IPS DF 6.9 (cell line): ENCODE measurements around the gene RGS1.

ENCODE experiments used
- DNase-seq: peaks from one replicate; pipeline ENCODE4 v3.0.0-alpha.2; 2013; ENCODE audit warnings: low read depth, low spot score
- H3K27ac ChIP-seq: one replicate; pipeline ENCODE4 v1.5.1; 2013; ENCODE audit warnings: low read length, control low read depth
- H3K27me3 ChIP-seq: 2 replicates; pipeline ENCODE4 v1.6.1; 2013; ENCODE audit warnings: mild to moderate bottlenecking, low read length; ENCODE audit not compliant: control insufficient read depth, insufficient read depth
- H3K36me3 ChIP-seq: 2 replicates; pipeline ENCODE4 v1.6.1; 2013; ENCODE audit warnings: low read length; ENCODE audit not compliant: control insufficient read depth, insufficient read depth
- H3K4me1 ChIP-seq: 2 replicates; pipeline ENCODE4 v1.6.1; 2013; ENCODE audit warnings: low read length; ENCODE audit not compliant: control insufficient read depth, insufficient read depth
- H3K4me3 ChIP-seq: 2 replicates; pipeline ENCODE4 v1.5.1; 2013; ENCODE audit warnings: mild to moderate bottlenecking, low read length
- H3K9me3 ChIP-seq: 2 replicates; pipeline ENCODE4 v1.6.1; 2013; ENCODE audit warnings: low read length, inconsistent platforms; ENCODE audit not compliant: control insufficient read depth, insufficient read depth
- WGBS: extraction: QIAGEN DNeasy Blood & Tissue Kit; methylation state at CpG from one replicate; pipeline ENCODE4 v1.1.7; 2013; ENCODE audit warnings: mixed read lengths, missing lambda C conversion rate; ENCODE audit not compliant: insufficient read length, insufficient coverage; 5-methylcytosine and 5-hydroxymethylcytosine counted together

RGS1 gene

DNA sequence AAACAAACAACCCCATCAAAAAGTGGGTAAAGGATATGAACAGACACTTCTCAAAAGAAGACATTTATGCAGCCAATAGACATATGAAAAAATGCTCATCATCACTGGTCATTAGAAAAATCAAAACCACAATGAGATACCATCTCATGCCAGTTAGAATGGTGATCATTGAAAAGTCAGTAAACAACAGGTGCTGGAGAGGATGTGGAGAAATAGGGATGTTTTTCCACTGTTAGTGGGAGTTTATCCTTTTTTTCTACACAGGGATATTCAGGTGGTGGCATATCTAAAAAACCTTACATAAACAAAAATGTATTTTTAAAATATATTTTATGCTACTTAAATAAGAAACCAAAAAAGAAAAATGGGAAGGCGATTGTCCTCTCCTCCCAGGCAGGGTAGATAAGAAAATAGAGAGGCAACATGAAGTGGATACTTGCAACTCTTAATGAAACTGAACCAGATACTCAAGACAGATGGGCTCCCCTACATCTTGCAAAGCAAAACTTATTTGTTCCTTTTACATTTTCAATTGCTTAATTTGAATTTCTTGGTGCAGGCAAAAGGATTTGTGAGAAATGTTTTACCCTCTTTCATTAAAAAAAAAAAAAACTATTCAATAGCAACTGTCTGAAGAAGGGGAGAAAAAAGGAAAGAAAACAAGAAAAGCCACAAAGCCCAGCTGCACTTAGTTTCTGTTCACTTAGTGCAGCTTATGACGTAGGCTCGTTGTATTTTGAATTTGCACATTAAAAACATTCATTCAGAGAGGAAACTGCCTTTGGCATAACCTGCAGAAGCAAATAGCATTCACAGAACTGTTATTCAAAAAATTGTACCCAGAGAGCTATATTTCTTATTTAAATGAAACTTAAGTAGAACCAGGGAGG lies 36.9 kb upstream of the RGS1 start:
- Histone ChIP-seq H3K4me1 (no peaks in the 10 kb centered on the region; the same call in 1 of the 2 replicates), H3K36me3 (no peaks in the 10 kb centered on the region)
- WGBS = no CpG with 5 or more reads among the region's 3 CpGs

DNA sequence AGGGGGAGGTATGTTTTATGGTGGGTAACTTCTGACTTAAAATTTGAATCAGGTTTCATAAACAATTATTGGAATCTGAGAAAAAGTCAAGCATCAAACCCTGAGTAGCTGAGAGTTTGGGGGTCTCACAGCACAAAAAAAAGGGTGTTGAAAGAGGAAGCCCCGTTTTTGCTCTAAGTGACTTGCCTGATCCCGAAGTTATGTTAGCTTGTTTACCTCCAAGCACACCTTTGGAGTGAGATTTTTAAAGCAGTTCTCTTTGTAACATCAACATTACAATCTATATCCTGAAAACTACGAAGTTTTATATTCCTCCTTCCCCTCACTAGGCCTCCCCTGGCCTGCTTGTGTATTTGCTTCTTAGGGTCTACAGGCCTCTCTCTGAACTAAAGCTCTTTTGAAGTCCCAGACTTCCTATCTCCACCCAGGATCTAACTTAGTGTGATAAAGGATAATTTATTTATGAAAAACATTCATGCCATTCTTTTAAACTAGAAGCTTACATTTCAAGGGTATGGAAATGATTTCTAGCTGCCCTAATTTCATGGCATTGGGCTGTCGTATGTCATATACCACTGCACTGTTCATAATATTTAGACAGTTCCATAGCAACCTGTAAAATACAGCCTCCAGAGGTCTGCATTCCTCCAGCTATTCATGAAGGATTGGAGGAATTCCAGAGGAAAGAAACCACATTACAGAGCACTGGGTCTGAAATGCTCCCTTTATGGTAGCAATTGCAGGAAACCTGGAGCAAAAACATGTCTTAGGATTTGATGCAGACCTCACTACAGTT lies 36.1 kb upstream of the RGS1 start:
- Histone ChIP-seq H3K4me1 (no peaks in the 10 kb centered on the region; the same call in 1 of the 2 replicates), H3K4me3 (no peak overlapping the region), H3K9me3 (no peaks in the 10 kb centered on the region), H3K36me3 (no peaks in the 10 kb centered on the region), H3K27me3 (no peaks in the 10 kb centered on the region), H3K27ac (no peak overlapping the region)
- WGBS = no CpG with 5 or more reads among the region's 4 CpGs
- no peak for DNase-seq

More for the DNA sequence above, 36.9 kb upstream of the RGS1 start:
- Histone ChIP-seq H3K9me3 (no peaks in the 10 kb centered on the region), H3K27ac (no peak overlapping the region), H3K4me3 (no peak overlapping the region), H3K27me3 (no peaks in the 10 kb centered on the region)
- DNase-seq = no peak

DNA sequence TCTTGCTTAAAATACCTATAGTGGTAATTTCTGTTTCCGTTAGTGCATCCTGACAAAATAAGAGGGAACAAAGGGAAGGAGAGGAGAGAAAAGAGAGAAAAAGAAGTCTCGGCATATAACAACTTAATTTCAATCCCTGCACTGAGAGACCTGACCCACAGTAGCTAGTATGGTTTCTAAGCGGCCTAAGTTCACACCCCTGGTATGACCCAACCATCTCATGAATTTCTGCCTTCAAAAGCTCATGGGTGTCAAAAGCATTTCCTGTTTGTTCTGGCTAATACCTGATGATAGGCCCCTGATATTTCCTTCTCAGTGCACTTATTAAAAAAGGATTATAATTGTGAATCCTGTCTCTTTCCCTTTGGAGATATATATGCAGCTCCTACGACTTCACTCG lies 32.1 kb upstream of the RGS1 start:
- no peaks in the 10 kb centered on the region for H3K36me3 ChIP-seq
- H3K9me3 ChIP-seq = no peaks in the 10 kb centered on the region
- no peak for DNase-seq
- WGBS = no CpG with 5 or more reads among the region's 5 CpGs
- no peaks in the 10 kb centered on the region for H3K27me3 ChIP-seq
- H3K4me1 ChIP-seq = no peaks in the 10 kb centered on the region; the same call in 1 of the 2 replicates
- no peak overlapping the region for H3K4me3 ChIP-seq
- no peak overlapping the region for H3K27ac ChIP-seq

DNA sequence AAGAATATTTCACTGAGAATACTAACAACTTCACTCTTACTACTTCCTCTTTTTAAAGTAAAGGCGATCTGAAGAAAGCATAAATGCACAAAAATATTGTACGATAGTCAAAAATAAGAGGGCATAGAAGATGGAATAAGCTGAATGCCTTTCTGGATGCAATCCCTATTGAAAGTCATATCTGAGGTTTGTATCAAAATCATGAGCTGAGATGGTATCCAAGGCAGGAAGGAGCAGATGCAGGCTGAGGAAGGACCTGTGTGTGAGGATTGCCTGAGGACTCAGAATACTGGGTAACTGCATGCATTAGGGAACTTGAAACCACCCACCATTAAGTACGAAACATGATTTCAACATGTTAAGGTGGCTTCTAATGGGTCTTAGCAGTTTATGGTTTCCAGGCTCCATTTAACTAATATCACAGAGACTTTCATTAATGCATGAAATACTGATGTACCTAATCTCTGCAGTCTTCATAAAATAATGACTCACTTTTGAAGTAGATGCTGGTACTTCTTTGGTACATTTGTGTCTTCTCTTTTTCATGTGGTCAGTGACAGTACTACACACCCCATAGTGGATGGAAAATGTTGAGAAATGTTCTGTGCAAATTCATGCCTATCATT lies 29.6 kb upstream of the RGS1 start:
- no peaks in the 10 kb centered on the region for H3K36me3 ChIP-seq
- no peaks in the 10 kb centered on the region for H3K4me1 ChIP-seq
- no peaks in the 10 kb centered on the region for H3K27me3 ChIP-seq
- H3K9me3 ChIP-seq = no peaks in the 10 kb centered on the region
- no peak overlapping the region for H3K4me3 ChIP-seq
- DNase-seq = no peak
- H3K27ac ChIP-seq = no peak overlapping the region
- WGBS = no CpG with 5 or more reads among the region's 3 CpGs

DNA sequence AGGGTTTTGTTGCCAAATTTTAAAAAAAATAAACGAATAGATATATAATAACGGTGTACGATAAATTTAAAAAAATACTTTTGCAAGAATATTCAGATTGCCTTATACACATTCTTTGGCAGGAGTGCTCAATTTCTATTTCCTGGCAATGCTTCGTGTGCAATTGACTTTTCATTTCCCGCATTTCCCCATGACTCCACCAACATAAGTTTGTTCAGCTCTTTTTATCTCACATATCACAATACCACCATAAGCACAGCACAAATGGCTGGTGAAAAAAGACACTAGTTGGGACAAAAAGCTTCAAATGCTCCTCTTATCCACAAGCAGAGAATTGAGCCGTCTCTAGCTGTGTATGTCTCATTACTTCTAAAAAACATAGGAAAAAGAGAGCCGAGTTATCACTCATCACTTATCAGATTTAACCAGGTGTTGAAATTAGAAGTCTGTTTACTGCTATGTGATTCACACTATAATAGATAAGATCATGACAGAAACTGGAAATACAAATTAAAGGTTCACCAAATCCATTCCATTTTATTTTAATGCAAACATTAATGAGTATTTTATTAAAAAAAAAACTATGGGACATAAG lies 28.9 kb upstream of the RGS1 start:
- Histone ChIP-seq H3K27me3 (no peaks in the 10 kb centered on the region), H3K4me3 (no peak overlapping the region), H3K4me1 (no peaks in the 10 kb centered on the region), H3K9me3 (no peaks in the 10 kb centered on the region), H3K27ac (no peak overlapping the region), H3K36me3 (no peaks in the 10 kb centered on the region)
- WGBS = 100% methylated on average over 3 of the region's 7 CpGs
- no peak for DNase-seq

GRCh38 chr1:192547501-192547900 lies 28.1 kb upstream of the RGS1 start:
- Histone ChIP-seq H3K9me3 (no peaks in the 10 kb centered on the region), H3K27me3 (no peaks in the 10 kb centered on the region), H3K27ac (no peak overlapping the region), H3K36me3 (no peaks in the 10 kb centered on the region), H3K4me1 (no peaks in the 10 kb centered on the region), H3K4me3 (no peak overlapping the region)
- DNase-seq = no peak
- no CpG with 5 or more reads among the region's 2 CpGs for WGBS

DNA sequence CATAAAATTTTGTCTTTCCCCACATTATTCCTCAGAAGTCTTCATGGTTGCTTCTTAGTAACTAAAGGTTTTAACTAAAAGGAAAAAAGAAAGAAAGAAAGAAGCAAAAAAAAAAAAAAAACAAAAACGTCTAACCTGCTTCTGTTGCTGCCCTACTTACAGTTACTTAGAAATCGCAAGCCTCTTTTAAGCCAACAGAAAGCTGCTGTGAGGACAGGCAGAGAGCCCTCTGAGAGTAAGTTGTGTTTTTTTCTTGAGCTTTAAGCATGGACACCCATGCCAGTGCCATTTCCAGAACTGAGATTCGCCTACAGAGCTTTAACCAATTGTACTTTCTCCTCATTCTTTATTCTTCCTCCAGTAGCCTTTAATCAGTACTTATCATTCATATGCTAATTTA lies 25.6 kb upstream of the RGS1 start:
- no CpG with 5 or more reads among the region's 3 CpGs for WGBS
- no peak for DNase-seq
- no peaks in the 10 kb centered on the region for H3K9me3 ChIP-seq
- no peaks in the 10 kb centered on the region for H3K27me3 ChIP-seq
- no peaks in the 10 kb centered on the region for H3K36me3 ChIP-seq
- H3K4me1 ChIP-seq = no peaks in the 10 kb centered on the region
- no peak overlapping the region for H3K27ac ChIP-seq
- H3K4me3 ChIP-seq = no peak overlapping the region

GRCh38 chr1:192550922-192551534 lies 24.5 kb upstream of the RGS1 start:
- no peak for DNase-seq

DNA sequence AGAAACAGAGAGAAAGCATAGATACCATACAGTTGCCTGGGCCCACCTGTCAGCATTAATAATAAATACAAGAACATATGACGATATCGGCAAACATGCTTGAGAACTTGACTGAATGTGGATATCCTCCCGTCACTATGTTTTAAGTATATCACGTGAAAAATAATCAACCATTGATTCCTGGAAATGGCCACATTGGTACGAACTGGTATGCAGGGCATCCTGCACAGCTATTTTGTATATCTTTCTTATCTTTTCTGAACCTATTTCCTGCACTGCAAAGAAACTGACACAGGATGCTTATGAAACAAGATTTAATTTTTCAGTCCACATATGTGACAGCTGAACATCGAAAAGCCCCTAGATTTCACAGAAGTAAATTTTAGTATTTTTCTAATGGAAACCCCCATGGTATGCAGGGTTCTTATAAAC lies 22.8 kb upstream of the RGS1 start:
- H3K9me3 ChIP-seq = no peaks in the 10 kb centered on the region
- no peak for DNase-seq
- no CpG with 5 or more reads among the region's 6 CpGs for WGBS
- H3K4me3 ChIP-seq = no peak overlapping the region
- no peaks in the 10 kb centered on the region for H3K36me3 ChIP-seq
- H3K27ac ChIP-seq = no peak overlapping the region
- no peaks in the 10 kb centered on the region for H3K27me3 ChIP-seq
- H3K4me1 ChIP-seq = no peaks in the 10 kb centered on the region

More at GRCh38 chr1:192550922-192551534, 24.5 kb upstream of the RGS1 start:
- Histone ChIP-seq H3K4me1 (no peaks in the 10 kb centered on the region), H3K27me3 (no peaks in the 10 kb centered on the region), H3K27ac (no peak overlapping the region), H3K36me3 (no peaks in the 10 kb centered on the region), H3K4me3 (no peak overlapping the region), H3K9me3 (no peaks in the 10 kb centered on the region)
- no CpG with 5 or more reads among the region's 2 CpGs for WGBS

DNA sequence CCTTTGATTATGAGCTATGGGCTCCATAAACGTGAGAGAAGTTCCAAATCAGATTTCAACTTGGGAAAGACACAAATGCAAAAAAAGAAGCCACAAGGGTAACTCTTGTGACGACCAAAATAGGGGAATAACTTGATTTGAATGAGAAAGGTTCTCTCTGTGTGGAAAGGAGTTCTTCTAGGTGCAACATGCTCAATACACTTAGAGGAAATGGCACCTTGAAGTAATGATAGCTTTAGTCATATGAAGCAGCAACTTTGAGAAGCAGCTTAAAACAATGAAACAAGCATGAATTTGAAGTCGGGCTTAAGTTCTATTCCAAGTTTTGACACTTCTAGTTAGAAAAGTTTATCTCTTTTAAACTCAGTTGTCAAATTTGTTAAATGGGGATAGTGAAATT lies 21.8 kb upstream of the RGS1 start:
- no peaks in the 10 kb centered on the region for H3K27me3 ChIP-seq
- no peak overlapping the region for H3K4me3 ChIP-seq
- no peak overlapping the region for H3K27ac ChIP-seq
- H3K36me3 ChIP-seq = no peaks in the 10 kb centered on the region
- no CpG with 5 or more reads among the region's 3 CpGs for WGBS
- H3K9me3 ChIP-seq = no peaks in the 10 kb centered on the region
- no peak for DNase-seq
- H3K4me1 ChIP-seq = no peaks in the 10 kb centered on the region
